GM21528 (cell line): ENCODE measurements around the gene DLG2.

Experiments
- ATAC-seq: cut with Tn5 transposase; IDR thresholded peaks from one replicate; pipeline ENCODE4 v1.9.1; 2021; ENCODE audit warnings: mild to moderate bottlenecking, moderate library complexity; ENCODE audit not compliant: unreplicated experiment, low FRiP score

Gene DLG2

DNA sequence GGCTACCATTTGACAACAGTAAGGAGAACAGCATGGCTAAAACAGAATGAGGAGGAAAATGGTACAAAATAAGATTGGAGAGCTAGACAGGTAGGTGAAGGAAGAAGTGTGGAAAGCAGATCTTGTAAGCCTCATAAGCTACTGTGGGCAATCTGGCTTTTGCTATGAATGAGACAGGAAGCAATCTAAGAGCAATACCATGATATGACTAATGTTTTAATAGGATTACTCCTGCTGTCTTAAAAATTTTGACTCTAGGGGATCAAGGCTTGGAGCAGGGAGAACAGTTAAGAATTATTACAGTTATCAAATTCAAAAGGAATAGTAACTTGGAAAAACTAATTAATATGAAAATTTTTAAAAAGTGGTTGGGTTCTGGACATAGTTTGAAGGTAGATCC is 1174.9 kb downstream of the DLG2 start:
- no peak for ATAC-seq

DNA sequence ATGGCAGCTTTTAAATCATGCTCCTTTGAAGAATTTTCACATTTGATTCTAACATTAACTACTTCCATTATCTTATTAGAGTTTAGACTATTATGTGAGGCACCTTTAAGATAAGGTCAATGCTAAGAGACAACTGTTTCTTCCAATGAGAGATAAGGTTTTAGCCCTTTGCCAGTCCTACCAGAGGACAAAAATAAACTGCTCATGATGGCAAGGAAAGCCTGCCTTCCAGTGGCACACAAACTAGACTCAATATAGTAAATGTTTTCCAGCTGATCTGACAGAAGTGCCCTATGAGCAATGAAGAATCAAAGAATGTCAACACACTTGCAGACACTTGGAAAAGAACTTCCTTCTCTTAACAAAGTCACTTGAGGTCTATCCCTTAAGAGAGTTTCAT is 1188.6 kb downstream of the DLG2 start:
- ATAC-seq, result no peak

DNA sequence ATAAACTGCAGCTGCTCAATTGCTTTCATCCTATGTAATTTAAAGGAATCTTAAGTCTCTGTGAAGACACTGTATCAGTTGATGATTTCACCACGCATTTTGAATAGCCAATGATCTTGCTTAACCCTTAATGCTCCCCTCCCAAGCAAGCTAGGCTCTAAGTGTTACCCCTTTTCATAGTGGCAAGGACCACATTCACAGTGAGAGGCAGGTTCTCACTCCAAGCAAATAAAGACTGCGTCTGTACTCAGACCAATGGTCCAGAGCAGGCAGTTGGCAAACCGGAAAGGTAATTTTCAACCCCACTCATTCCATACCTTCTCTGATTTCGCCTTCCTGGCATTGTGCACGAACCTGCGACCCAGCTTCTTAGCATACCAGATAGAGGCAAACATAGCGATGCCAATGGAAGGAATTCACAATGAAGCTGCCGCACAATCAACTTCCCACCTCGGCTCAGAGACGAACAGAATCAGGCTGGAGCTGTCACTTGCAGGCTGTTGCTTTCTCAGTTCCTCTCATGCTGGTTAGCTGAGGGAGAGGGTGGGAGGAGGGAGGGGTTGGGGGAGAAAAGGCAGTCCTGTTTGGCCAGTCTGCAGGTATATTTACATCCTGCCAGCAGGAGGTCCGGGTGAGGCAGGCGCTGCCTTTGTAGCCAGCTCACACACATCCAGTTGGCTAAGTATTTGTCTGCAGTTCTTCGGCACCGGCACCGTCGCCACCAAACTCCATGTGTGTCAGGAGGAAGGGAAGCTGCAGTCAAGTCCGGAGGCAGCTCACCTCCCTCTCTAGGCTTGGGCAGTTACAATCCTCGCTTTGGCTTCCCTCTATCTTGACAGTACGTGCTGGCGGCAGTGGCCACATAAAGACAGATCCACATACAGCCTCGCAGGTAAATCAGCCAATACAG is 1189.8 kb downstream of the DLG2 start:
- peak; percentile 95 for ATAC-seq

DNA sequence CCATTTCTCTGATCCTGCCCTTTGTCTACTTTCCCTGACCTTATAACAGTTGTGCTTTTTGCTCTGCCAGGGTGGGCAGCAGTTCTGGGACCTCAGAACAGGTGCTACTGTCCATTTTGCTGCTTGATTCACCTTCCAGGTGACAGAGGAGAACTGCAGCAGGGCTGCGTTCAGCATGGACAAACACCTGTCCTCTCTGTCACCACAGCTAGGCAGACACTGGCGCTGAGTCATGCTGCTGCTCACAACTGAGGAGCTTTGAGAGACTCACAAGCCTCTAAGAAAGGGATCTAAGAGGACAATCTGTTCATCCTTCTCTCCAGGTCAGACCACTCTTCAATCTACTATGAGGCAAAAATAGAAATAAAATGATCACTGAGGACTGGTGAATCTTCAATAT is 1196.5 kb downstream of the DLG2 start:
- no peak for ATAC-seq

DNA sequence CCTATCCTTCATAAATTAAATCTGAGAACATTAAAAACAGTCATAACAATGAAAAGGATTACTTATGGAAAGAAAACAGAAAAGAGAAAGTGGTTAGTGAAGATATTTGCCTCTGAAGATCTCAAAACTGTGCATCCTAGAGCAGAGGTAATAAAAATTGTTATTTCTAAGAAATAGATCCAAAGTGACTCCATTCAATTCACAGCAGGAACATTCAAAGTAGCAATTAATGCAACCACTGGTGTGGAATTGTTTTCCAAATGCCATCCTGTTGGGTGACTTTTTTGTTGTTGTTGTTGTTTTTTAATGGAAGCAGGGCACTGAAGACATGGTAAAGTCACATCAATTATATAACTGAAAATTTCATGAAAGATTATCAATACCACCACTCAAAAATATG is 1201.5 kb downstream of the DLG2 start:
- no peak for ATAC-seq

DNA sequence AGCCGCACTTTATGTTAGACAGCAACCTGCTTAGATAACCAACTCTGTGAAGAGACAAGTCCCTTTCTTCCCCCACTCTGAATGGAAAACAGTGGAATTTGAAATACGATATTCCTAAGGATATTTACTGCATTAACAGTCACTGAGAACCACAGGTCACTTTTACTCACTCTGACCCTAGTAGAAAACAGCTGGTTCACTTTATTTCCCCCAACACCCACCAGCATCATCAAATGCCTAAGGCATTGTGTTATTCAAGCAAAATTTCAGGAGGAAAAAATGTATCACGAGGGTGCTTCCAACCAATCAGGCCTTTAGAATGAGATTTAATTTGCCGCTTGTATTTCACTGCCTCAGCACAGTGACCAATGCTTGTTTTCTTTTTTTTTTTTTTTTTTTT is 1206.9 kb downstream of the DLG2 start:
- ATAC-seq, result no peak

DNA sequence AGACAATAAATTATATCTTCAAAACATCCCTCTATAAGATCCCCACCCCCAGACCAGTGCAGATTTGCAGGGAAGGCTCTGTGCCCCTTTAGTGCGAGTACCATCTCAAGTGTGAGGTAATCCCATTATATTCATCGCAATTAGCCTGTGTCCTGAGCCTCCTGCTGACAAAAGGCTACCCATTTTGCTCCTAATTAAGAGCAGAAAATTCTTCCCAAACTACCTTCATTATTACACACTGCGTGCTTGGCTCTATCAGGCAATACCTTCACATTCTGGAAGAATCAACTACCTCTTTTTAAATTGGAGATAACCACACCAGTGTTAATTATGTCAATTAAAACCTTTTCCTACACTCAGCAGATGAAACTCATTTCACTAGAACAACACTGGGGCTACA is 1207.5 kb downstream of the DLG2 start:
- ATAC-seq, result no peak

DNA sequence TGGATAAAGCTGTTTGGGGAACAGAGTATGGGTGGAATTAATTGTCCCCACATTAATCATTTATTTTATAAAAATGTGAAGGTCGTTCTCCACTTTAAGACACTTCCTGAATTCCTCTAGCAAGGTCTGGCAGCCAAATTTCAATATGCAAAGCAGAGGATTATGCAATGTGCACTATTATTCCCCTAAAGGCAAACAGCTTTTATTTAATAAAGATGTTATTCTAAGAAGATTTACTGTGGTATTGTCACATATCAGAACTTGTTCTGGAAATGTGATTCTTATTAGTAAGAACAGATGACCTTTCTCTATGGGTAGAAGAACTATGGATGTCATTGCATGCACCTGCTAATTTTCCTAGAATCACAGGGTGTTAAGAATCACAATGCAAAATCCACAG is 1212.2 kb downstream of the DLG2 start:
- no peak for ATAC-seq

DNA sequence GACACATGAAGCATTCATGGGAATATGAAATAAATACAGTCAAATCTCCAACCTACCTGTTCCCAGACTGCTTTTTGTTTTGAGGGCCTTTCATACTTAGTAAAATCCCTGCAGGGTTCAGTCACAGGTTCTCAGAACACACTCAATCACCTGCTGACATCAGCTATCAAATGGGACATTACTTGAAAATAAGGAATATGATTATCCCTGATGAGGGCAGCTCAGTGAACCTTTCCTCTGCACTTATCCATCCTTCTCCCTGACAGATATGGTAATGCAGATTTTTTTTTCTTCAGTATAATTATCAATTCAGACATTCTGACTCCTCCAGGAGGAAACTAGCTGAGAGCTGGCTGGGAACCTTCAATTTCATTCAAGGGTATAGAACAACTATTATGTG is 1213.6 kb downstream of the DLG2 start:
- no peak for ATAC-seq

DNA sequence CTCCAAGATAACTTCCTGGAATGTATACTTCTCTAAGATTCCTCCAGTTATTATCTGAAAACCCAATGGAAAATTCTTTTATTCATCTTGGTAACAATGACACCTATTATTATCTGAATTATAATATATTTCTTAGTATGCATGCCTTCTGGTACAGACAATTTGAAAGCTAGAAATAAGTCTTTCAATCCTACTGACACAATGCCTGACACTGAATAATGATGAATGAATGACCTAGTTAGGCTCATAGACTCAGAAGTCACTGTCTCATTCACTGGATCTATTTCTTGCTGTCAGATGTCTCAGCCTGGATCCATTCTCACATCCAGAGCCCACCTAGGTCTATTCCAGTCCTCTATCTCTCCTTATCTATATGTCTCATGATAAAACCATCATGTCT is 1214.3 kb downstream of the DLG2 start:
- no peak for ATAC-seq

DNA sequence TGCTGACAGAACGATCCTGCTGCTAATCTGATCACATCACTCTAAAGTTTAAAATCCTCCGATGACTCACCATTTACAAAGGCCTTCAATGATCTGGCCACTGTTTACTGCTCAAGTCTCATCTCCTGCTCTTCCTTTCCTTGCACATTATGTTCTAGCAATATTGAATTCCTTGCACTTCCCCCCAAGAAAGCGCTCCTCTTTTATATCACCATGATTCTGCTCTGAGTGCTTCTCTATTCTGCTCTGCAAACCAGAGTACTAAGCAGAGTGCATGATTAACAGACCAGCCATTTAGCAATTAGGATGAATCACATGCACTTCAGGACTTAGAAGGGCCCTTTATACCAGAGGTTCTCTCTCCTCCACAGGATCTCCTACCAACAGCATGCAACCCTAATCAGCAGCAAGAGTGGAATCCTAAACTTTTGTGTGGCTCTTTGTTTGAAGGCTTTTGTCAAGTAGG is 1218.2 kb downstream of the DLG2 start:
- no peak for ATAC-seq

DNA sequence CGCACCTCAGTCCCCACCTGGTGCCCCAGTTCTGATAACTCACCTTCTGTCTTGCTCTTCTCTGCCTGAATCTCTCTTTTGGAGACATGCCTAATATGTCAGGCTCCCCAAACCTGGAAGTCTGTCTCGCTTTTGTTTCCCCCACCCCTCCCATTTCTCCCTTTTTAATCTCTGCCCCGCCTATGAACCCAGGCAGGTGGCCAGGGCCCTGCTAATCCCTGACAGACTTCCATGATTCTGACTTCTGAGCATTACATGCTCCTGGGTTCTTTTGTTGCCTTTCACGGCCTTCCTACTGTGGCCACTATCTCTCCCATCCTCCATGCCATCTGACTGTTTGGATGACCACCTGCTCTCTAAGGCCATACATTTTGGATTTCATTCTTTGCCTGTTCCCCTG is 1220.1 kb downstream of the DLG2 start:
- ATAC-seq, result no peak

DNA sequence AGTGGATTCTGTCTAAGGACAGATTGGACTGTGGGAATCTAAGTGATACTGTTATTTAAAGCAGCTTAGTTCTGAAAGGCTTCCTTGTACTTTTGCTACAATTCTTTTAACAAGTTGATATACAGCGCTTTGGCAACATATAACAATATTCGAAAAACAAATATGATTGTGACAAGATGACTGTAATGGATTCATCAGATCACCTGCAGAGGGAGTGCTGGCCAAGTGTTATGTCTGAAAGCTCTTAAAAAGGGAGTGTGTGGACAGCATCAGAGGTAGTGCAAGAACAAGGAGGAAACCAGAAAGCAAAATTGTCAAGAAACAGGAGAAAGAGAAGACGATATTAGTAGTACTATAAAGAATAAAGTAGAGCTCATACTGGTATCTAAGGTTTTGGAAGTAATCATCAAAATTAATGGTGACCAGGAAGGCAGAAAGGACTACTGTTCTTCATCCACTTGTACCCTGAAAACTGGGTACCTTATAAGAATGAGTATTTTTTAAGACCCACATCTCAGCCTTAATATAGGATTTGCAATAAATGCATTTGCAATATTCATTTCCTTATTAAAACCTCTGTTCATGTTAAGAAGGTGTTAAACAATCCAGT is 1229.0 kb downstream of the DLG2 start:
- no peak for ATAC-seq

DNA sequence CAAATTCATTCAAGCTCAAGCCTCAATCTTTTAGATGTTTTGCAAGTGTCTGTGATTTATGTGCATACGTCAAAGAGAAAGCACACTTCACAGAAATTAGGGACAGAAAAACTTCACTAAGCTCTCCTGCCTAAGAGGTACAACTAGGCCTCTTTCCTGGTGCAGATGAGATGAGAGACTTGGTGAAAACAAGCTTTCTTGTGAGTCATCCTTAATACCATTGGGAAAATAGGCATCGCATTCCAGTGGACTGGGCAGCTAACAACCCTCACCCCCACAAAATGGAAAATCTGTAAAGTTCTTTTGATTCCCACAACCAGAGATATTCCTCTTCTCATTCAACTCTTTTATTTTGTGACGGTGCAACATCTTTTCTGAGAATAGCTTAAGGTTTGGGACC is 1230.6 kb downstream of the DLG2 start:
- no peak for ATAC-seq

DNA sequence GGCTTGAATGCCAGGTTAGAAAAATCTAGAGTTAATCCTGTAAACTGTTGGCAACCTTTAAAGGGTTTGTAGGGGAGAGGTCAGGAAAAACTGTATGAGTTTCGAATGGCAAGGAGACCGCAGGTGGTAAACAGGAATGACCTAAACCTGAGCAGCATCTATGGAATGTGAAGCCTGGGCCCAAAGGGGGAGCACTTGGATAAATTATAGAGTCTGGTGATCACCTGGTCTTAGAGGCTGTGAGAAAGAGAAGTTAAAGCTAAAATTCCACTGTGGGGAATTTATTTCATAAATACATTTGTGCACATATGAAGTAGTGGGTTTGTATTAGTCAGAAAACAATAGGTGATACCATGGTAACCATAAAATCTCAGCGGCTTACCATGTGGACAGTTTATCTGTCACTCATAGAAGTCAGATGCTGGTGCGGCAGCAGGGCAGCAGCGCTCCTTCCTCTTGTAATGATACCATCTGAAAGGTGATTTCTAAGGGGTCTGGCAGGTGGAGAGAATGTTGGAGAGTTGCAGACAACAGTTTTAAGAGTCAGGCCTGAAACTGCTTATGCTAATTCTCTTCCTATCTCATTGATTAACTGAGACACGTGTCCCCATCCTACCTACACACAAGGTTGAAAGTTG is 1236.6 kb downstream of the DLG2 start:
- no peak for ATAC-seq

DNA sequence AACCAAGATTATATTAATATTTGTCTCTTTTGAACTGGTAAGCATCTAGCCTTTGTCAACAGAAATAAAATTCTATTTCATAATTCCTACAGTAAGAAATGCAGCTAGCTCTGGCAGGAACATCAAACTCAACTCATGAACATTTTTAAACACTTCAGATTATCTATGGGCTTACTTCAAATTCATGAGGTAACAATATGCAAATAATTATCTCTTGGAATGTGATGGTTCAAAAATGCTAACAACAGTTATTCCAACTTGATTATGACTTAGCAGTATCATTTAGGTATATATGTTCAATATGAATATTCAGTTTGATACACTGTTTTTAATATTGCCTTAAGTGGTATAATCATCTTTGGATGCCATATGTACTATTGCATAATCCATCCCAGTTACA is 1237.4 kb downstream of the DLG2 start:
- no peak for ATAC-seq

DNA sequence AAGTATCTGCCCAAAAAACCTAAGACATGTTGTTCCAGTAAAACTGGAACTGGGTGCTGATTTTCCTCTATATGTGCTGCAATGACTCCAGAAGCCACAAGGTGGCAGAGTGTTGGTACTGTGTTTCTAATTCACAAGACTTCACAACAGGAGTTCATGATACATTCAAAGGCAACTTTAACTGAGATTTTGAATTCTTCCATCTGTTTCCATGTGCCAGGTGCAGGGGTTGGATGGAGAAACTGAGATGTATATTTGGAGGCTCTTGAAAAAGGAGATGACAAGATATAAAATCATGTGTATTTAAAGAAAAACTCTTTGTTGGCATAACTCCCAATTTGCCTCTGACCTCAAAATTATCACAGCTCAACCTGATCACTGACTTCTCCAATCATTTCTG is 1242.4 kb downstream of the DLG2 start:
- ATAC-seq, result peak; percentile 70

DNA sequence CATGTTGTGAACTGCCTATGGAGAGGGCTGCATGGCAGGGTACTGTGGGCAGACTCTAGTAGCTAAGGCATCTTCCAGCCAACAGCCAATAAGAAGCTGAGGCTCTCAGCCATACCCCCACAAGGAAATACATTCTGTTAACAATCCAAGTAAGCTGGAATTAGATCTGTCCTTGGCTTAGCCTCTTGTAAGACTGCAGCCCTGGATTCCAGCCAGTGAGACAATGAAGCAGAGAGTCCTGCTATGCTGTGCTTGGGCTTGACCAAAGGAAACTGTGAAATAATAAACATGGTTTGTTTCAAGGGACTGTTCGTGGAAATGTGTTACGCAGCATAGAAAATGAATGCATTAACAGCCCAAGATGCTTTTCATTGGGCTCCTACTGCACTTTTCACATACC is 1243.6 kb downstream of the DLG2 start:
- no peak for ATAC-seq

DNA sequence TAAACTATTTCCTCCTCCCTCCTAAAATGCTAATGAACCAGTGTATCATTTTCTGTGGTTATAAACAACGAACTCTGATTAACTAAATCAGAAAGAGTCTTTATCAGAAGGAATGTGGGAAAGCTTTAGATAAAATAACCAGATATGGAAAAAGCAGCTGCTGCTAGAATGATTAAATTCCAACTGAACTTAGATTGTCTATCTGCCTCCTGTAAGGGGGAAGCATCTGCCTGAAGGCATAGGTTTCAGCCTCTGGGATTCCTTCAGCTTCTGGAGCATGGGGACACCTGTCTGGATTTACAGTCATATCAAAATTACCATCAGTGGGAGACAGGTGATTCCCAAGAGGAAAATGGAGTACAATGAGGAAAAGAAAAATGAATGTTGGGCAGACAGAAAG is 1245.5 kb downstream of the DLG2 start:
- ATAC-seq, result no peak

DNA sequence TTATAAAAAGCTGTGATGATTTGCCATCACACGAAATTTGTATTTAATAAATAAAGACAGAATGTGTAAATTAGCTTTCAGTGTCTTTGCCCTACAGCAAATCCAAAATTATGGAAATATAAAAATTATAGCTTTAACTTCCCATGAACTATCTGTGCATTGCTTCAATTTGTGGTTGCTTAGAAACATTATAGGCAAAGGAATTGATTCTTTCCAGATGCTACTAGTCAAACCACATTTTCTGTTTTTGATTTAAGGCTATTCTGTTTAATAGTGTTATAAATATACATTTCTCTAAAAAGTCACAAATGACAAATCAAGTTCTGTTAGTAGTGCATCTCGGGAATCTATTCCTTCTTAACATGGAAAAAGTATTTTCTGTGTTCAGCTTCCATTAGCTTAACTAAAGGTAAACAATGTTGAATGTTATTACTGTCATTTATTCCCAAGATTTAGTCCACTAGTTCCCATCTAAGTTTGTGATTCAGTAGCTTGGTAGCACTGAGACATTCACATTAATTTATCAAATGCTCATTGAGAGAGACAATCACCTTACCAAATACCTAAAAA is 1254.7 kb downstream of the DLG2 start:
- no peak for ATAC-seq

DNA sequence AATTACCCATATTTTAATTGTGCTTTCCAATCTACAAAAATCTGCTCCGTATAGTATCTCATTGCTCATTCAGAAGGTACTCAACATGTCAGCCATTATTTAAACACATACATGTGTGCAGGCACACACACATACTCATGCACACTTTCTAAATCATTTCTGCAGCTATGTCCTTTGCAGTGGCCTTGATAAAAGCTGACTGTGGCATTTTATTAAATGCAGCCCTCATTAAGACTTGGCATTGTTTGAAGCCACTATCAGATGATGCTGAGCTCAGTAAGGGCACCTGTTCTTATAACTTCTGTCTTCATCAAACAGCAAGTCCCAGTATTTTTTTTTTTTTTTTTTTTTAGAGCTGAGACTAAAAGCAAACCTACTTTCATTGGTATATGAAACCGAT is 1269.1 kb downstream of the DLG2 start:
- ATAC-seq, result no peak
